Neural cell (in vitro differentiated cells): ENCODE measurements around the gene RGS9. TPM values are rescaled to one million over a fixed set of nuclear protein-coding genes. Genes with fewer than 3 reads are reported as not detected.
A peak's percentile ranks its signal among the peaks of the same experiment; 100 is the strongest.

Experiments
- H2AFZ ChIP-seq: fragments of 200-600, 300-800 bp; sonication (generic), shearing (Covaris generic); 2 replicates; pipeline ENCODE4 v1.6.0; 2014; ENCODE audit warnings: low read depth, mild to moderate bottlenecking, antibody characterized with exemption, low read length, moderate library complexity
- H3F3A ChIP-seq: fragments of 200-600 bp; shearing (Covaris generic); 2 replicates; pipeline ENCODE4 v1.6.1; 2016; ENCODE audit warnings: mild to moderate bottlenecking, moderate library complexity, mixed read lengths, antibody characterized with exemption, low read length; ENCODE audit not compliant: insufficient read depth, poor library complexity, severe bottlenecking
- H3K27ac ChIP-seq: fragments of 200-600, 300-800 bp; sonication (generic), shearing (Covaris generic); 2 replicates; pipeline ENCODE4 v1.5.1; 2014; ENCODE audit warnings: mild to moderate bottlenecking, low read length, moderate library complexity
- H3K27me3 ChIP-seq: fragments of 300-800, 200-600 bp; sonication (generic), shearing (Covaris generic); 2 replicates; pipeline ENCODE4 v1.6.0; 2014; ENCODE audit warnings: mild to moderate bottlenecking, low read depth, low read length, moderate library complexity; ENCODE audit not compliant: insufficient read depth
- H3K36me3 ChIP-seq: fragments of 300-800, 200-600 bp; sonication (generic), shearing (Covaris generic); 2 replicates; pipeline ENCODE4 v1.5.1; 2014; ENCODE audit warnings: mild to moderate bottlenecking, antibody characterized with exemption, low read length, moderate library complexity; ENCODE audit not compliant: insufficient read depth
- H3K4me2 ChIP-seq: fragments of 300-800, 200-600 bp; sonication (generic), shearing (Covaris generic); 2 replicates; pipeline ENCODE4 v1.6.0; 2014; ENCODE audit warnings: mild to moderate bottlenecking, low read length
- H3K4me3 ChIP-seq: fragments of 300-800, 200-600 bp; sonication (generic), shearing (Covaris generic); 2 replicates; pipeline ENCODE4 v1.5.1; 2014; ENCODE audit warnings: mild to moderate bottlenecking, low read length, moderate library complexity
- H3K79me2 ChIP-seq: fragments of 200-600 bp; shearing (Covaris generic); replicated peaks from 2 replicates; pipeline ENCODE4 v1.6.0; 2014; ENCODE audit warnings: mild to moderate bottlenecking, low read length, moderate library complexity; ENCODE audit not compliant: insufficient read depth
- H3K9ac ChIP-seq: fragments of 300-800, 200-600 bp; sonication (generic), shearing (Covaris generic); 2 replicates; pipeline ENCODE4 v1.6.1; 2016; ENCODE audit warnings: mild to moderate bottlenecking, low read length, mixed read lengths
- H3K9me2 ChIP-seq: fragments of 200-600 bp; shearing (Covaris generic); 2 replicates; pipeline ENCODE4 v1.6.1; 2016; ENCODE audit warnings: mild to moderate bottlenecking, low read length, mixed read lengths; ENCODE audit not compliant: insufficient read depth
- H3K9me3 ChIP-seq: fragments of 200-600, 300-800 bp; sonication (generic), shearing (Covaris generic); 2 replicates; pipeline ENCODE4 v1.6.1; 2016; ENCODE audit warnings: mild to moderate bottlenecking, mixed run types, low read length, moderate library complexity, mixed read lengths
- H4K20me1 ChIP-seq: fragments of 200-600 bp; shearing (Covaris generic); 2 replicates; pipeline ENCODE4 v1.6.1; 2016; ENCODE audit warnings: mild to moderate bottlenecking, mixed run types; ENCODE audit not compliant: insufficient read depth
- CTCF ChIP-seq: fragments of 450-650 bp; IDR thresholded peaks from 2 replicates; pipeline ENCODE4 v1.5.1; 2014; ENCODE audit warnings: antibody characterized with exemption, mild to moderate bottlenecking, moderate library complexity; ENCODE audit not compliant: poor library complexity, severe bottlenecking
- EP300 ChIP-seq: fragments of 450-650 bp; conservative IDR thresholded peaks from 2 replicates; pipeline ENCODE4 v1.6.1; 2014; ENCODE audit warnings: antibody characterized with exemption, mild to moderate bottlenecking, moderate library complexity; ENCODE audit not compliant: poor library complexity, severe bottlenecking
- EZH2 ChIP-seq: fragments of 200-600, 300-800 bp; shearing (Covaris generic), sonication (generic); IDR thresholded peaks from 2 replicates; pipeline ENCODE4 v1.6.1; 2014; ENCODE audit warnings: antibody characterized with exemption, low read length, borderline replicate concordance, mild to moderate bottlenecking; ENCODE audit not compliant: insufficient read depth, poor library complexity, severe bottlenecking
- MXI1 ChIP-seq: fragments of 450-650 bp; conservative IDR thresholded peaks from 2 replicates; pipeline ENCODE4 v1.6.1; 2014; ENCODE audit warnings: antibody characterized with exemption, mild to moderate bottlenecking; ENCODE audit not compliant: poor library complexity, severe bottlenecking
- POLR2AphosphoS5 ChIP-seq: IDR thresholded peaks from 2 replicates; pipeline ENCODE4 v1.6.1; 2012
- RAD21 ChIP-seq: fragments of 450-650 bp; conservative IDR thresholded peaks from 2 replicates; pipeline ENCODE4 v1.6.1; 2014; ENCODE audit warnings: antibody characterized with exemption, mild to moderate bottlenecking, moderate library complexity
- REST ChIP-seq: IDR thresholded peaks from 2 replicates; pipeline ENCODE4 v1.6.1; 2012; ENCODE audit warnings: borderline replicate concordance
- SMC3 ChIP-seq: fragments of 450-650 bp; conservative IDR thresholded peaks from 2 replicates; pipeline ENCODE4 v1.6.1; 2014; ENCODE audit warnings: antibody characterized with exemption, mild to moderate bottlenecking, moderate library complexity; ENCODE audit not compliant: poor library complexity
- TAF1 ChIP-seq: IDR thresholded peaks from 2 replicates; pipeline ENCODE4 v1.6.1; 2012; ENCODE audit warnings: low read depth
- polyA plus RNA-seq: library from polyadenylated mRNA; depleted of rRNA; stranded (reverse); fragments of >200 nt; gene quantifications from 2 replicates; pipeline ENCODE4 v1.2.3, GENCODE V29; 2014

Gene RGS9
- polyA plus RNA-seq, 1 donor from 2014 or later, result 6.8 TPM

GRCh38 chr17:65100316-65101140, 36.6 kb upstream of the RGS9 start:
- no peak overlapping the region for H2AFZ ChIP-seq
- no peaks in the 10 kb centered on the region for H4K20me1 ChIP-seq
- no peaks in the 10 kb centered on the region for H3K27me3 ChIP-seq
- no peak overlapping the region for H3K4me2 ChIP-seq
- peak overlapping the region; percentile 54 for H3K4me3 ChIP-seq
- H3K36me3 ChIP-seq, result no peaks in the 10 kb centered on the region
- H3K27ac ChIP-seq, result no peak overlapping the region
- no peak overlapping the region for H3K9ac ChIP-seq
- no peaks in the 10 kb centered on the region for H3F3A ChIP-seq
- TF ChIP-seq EP300 (no peak), RAD21 (no peak), CTCF (peak; percentile 64), MXI1 (no peak), EZH2 (no peak), REST (no peak), POLR2AphosphoS5 (no peak), TAF1 (no peak), SMC3 (no peak)
- H3K9me2 ChIP-seq, result no peaks in the 10 kb centered on the region
- no peaks in the 10 kb centered on the region for H3K9me3 ChIP-seq
- H3K79me2 ChIP-seq, result no peaks in the 10 kb centered on the region

- H3K27ac ChIP-seq, result no peak overlapping the region
- H2AFZ ChIP-seq, result no peak overlapping the region
- no peaks in the 10 kb centered on the region for H3K36me3 ChIP-seq
- H3K27me3 ChIP-seq, result no peaks in the 10 kb centered on the region
- H3K9me2 ChIP-seq, result no peaks in the 10 kb centered on the region
- H3K79me2 ChIP-seq, result no peaks in the 10 kb centered on the region
- no peaks in the 10 kb centered on the region for H4K20me1 ChIP-seq
- H3K9me3 ChIP-seq, result no peaks in the 10 kb centered on the region
- H3F3A ChIP-seq, result no peaks in the 10 kb centered on the region
- TF ChIP-seq CTCF (no peak), EZH2 (no peak), TAF1 (no peak), EP300 (no peak), POLR2AphosphoS5 (no peak), REST (no peak), RAD21 (no peak), SMC3 (no peak), MXI1 (no peak)
- no peak overlapping the region for H3K9ac ChIP-seq
- H3K4me3 ChIP-seq, result no peak overlapping the region
- no peak overlapping the region for H3K4me2 ChIP-seq
These were observed 35.8 kb upstream of the RGS9 start for GRCh38 chr17:65101371-65101770.
